DMS153 (cell line): Measurements from ENCODE around the gene PRKCZ.
"Not testable (repeated sequence)": the region's sequence is repeated elsewhere in the genome, so short reads cannot be mapped to it uniquely, and the experiment has no call there.

Experiments used
- DNase-seq: peaks from one replicate; lab custom pipeline; 2025; lab: John Stamatoyannopoulos, UW

The PRKCZ gene

GRCh38 chr1:2086446-2087078, 36.4 kb downstream of the PRKCZ start:
- DNase-seq: no peak

GRCh38 chr1:2087766-2088165, 37.6 kb downstream of the PRKCZ start:
- no peak for DNase-seq

- DNase-seq: no peak
These were observed 38.2 kb downstream of the PRKCZ start for GRCh38 chr1:2088458-2088857.

GRCh38 chr1:2089051-2089450, 38.8 kb downstream of the PRKCZ start:
- no peak for DNase-seq

GRCh38 chr1:2090216-2090890, 40.1 kb downstream of the PRKCZ start:
- DNase-seq: no peak

- no peak for DNase-seq
These were observed 41.7 kb downstream of the PRKCZ start for GRCh38 chr1:2091611-2092604.

- no peak for DNase-seq
These were observed 42.8 kb downstream of the PRKCZ start for GRCh38 chr1:2093055-2093454.

- no peak for DNase-seq
These were observed 43.4 kb downstream of the PRKCZ start for GRCh38 chr1:2093636-2094035.

- not testable (repeated sequence) for DNase-seq
These were observed 44.3 kb downstream of the PRKCZ start for GRCh38 chr1:2094269-2095158.

- no peak for DNase-seq
These were observed 45.2 kb downstream of the PRKCZ start for GRCh38 chr1:2095394-2095793.

GRCh38 chr1:2095981-2096736, 45.9 kb downstream of the PRKCZ start:
- no peak for DNase-seq

- no peak for DNase-seq
These were observed 47.4 kb downstream of the PRKCZ start for GRCh38 chr1:2097386-2098300.

GRCh38 chr1:2098301-2098698, 48.1 kb downstream of the PRKCZ start:
- no peak for DNase-seq

- DNase-seq: no peak
These were observed 48.9 kb downstream of the PRKCZ start for GRCh38 chr1:2098839-2099785.

GRCh38 chr1:2099886-2100779, 49.9 kb downstream of the PRKCZ start:
- no peak for DNase-seq

GRCh38 chr1:2100780-2101108, 50.5 kb downstream of the PRKCZ start:
- DNase-seq: no peak

- no peak for DNase-seq
These were observed 51.3 kb downstream of the PRKCZ start for GRCh38 chr1:2101531-2101930.

GRCh38 chr1:2101946-2102345, 51.7 kb downstream of the PRKCZ start:
- DNase-seq: no peak
